H9 (cell line): ENCODE data around the gene KRTAP26-1. TPM values are rescaled to one million over a fixed set of nuclear protein-coding genes. Genes with fewer than 3 reads are reported as not detected.

Source experiments
- DNase-seq: peaks from one replicate; pipeline ENCODE4 v3.0.0-alpha.2; 2017
- H2AFZ ChIP-seq: one replicate; pipeline ENCODE4 v1.6.1; 2013; ENCODE audit warnings: mild to moderate bottlenecking, low read length, control low read depth, moderate library complexity
- H2AK5ac ChIP-seq: 2 replicates; pipeline ENCODE4 v1.6.1; 2013; ENCODE audit warnings: low read length, control low read depth, mixed read lengths; ENCODE audit not compliant: insufficient read length
- H2BK120ac ChIP-seq: one replicate; pipeline ENCODE4 v1.6.1; 2013; ENCODE audit warnings: low read depth, mild to moderate bottlenecking, low read length, control low read depth, inconsistent platforms; ENCODE audit not compliant: poor library complexity, severe bottlenecking
- H2BK12ac ChIP-seq: 2 replicates; pipeline ENCODE4 v1.6.1; 2013; ENCODE audit warnings: low read length, control low read depth, mixed read lengths, low read depth; ENCODE audit not compliant: insufficient read length
- H2BK15ac ChIP-seq: 2 replicates; pipeline ENCODE4 v1.6.1; 2013; ENCODE audit warnings: low read depth, low read length, control low read depth
- H2BK20ac ChIP-seq: one replicate; pipeline ENCODE4 v1.6.1; 2013; ENCODE audit warnings: low read depth, mild to moderate bottlenecking, low read length, control low read depth, inconsistent platforms; ENCODE audit not compliant: poor library complexity, severe bottlenecking
- H2BK5ac ChIP-seq: 2 replicates; pipeline ENCODE4 v1.6.1; 2013; ENCODE audit warnings: low read length, control low read depth, mixed read lengths; ENCODE audit not compliant: insufficient read length
- H3K14ac ChIP-seq: 2 replicates; pipeline ENCODE4 v1.6.1; 2013; ENCODE audit warnings: low read length, control low read depth; ENCODE audit not compliant: insufficient read depth
- H3K18ac ChIP-seq: 2 replicates; pipeline ENCODE4 v1.6.1; 2013; ENCODE audit warnings: low read depth, mild to moderate bottlenecking, mixed read lengths, low read length, control low read depth; ENCODE audit not compliant: insufficient read length
- H3K23ac ChIP-seq: 2 replicates; pipeline ENCODE4 v1.6.1; 2013; ENCODE audit warnings: low read length, control low read depth, mixed read lengths, low read depth; ENCODE audit not compliant: insufficient read length
- H3K23me2 ChIP-seq: 2 replicates; pipeline ENCODE4 v1.6.1; 2013; ENCODE audit warnings: low read depth, mild to moderate bottlenecking, mixed read lengths, low read length, control low read depth; ENCODE audit not compliant: insufficient read length, poor library complexity, severe bottlenecking
- H3K27ac ChIP-seq: 2 replicates; pipeline ENCODE4 v1.5.1; 2013; ENCODE audit warnings: low read length, control low read depth, mixed read lengths, low read depth; ENCODE audit not compliant: insufficient read length
- H3K27me3 ChIP-seq: 2 replicates; pipeline ENCODE4 v1.6.1; 2013; ENCODE audit warnings: low read length, control low read depth, inconsistent platforms; ENCODE audit not compliant: insufficient read depth
- H3K4ac ChIP-seq: 2 replicates; pipeline ENCODE4 v1.6.1; 2013; ENCODE audit warnings: low read depth, mild to moderate bottlenecking, control low read depth, inconsistent platforms, low read length, moderate library complexity
- H3K4me1 ChIP-seq: 2 replicates; pipeline ENCODE4 v1.6.1; 2013; ENCODE audit warnings: low read length, control low read depth, inconsistent platforms; ENCODE audit not compliant: insufficient read depth
- H3K4me2 ChIP-seq: 2 replicates; pipeline ENCODE4 v1.6.1; 2013; ENCODE audit warnings: low read length, control low read depth, mixed read lengths; ENCODE audit not compliant: insufficient read length, insufficient read depth
- H3K56ac ChIP-seq: 2 replicates; pipeline ENCODE4 v1.6.1; 2013; ENCODE audit warnings: low read depth, mild to moderate bottlenecking, mixed read lengths, low read length, control low read depth; ENCODE audit not compliant: insufficient read length
- H3K79me1 ChIP-seq: 2 replicates; pipeline ENCODE4 v1.6.1; 2013; ENCODE audit warnings: low read depth, mild to moderate bottlenecking, moderate library complexity, low read length, control low read depth, inconsistent platforms; ENCODE audit not compliant: insufficient read depth, poor library complexity, severe bottlenecking
- H3K79me2 ChIP-seq: 2 replicates; pipeline ENCODE4 v1.6.1; 2013; ENCODE audit warnings: low read length, control low read depth, inconsistent platforms; ENCODE audit not compliant: insufficient read depth
- H3K9ac ChIP-seq: 2 replicates; pipeline ENCODE4 v1.6.1; 2013; ENCODE audit warnings: low read length, control low read depth, mixed read lengths; ENCODE audit not compliant: insufficient read length; ENCODE audit errors: extremely low read depth
- H3K9me3 ChIP-seq: one replicate; pipeline ENCODE4 v1.6.1; 2013; ENCODE audit warnings: low read depth, low read length, inconsistent platforms; ENCODE audit not compliant: control insufficient read depth
- H3T11ph ChIP-seq: one replicate; pipeline ENCODE4 v1.6.1; 2013; ENCODE audit warnings: mild to moderate bottlenecking, low read length, control low read depth, inconsistent platforms
- H4K20me1 ChIP-seq: one replicate; pipeline ENCODE4 v1.6.1; 2013; ENCODE audit not compliant: control insufficient read depth, insufficient read length, insufficient read depth
- H4K5ac ChIP-seq: 2 replicates; pipeline ENCODE4 v1.6.1; 2013; ENCODE audit warnings: low read depth, mild to moderate bottlenecking, mixed read lengths, low read length, control low read depth; ENCODE audit not compliant: insufficient read length
- H4K8ac ChIP-seq: replicated peaks from 2 replicates; pipeline ENCODE4 v1.6.1; 2013; ENCODE audit warnings: low read length, control low read depth, mixed read lengths, low read depth; ENCODE audit not compliant: insufficient read length
- H4K91ac ChIP-seq: 2 replicates; pipeline ENCODE4 v1.6.1; 2013; ENCODE audit warnings: low read depth, mild to moderate bottlenecking, moderate library complexity, mixed read lengths, low read length, control low read depth; ENCODE audit not compliant: insufficient read length
- H3K27ac Mint-ChIP-seq, 3 experiments: 2 replicates in 2 of 3; 3 replicates in 1 of 3; pipeline ENCODE4 v1.8.0; 2020 to 2021; ENCODE audit warnings: mixed read lengths in 3 of 3, mild to moderate bottlenecking in 1 of 3, moderate library complexity in 1 of 3
- H3K27me3 Mint-ChIP-seq: 2 replicates; pipeline ENCODE4 v1.8.0; 2021; ENCODE audit warnings: low read depth, mild to moderate bottlenecking, moderate library complexity, mixed read lengths
- H3K36me3 Mint-ChIP-seq, 3 experiments: 2 replicates in 2 of 3; 3 replicates in 1 of 3; pipeline ENCODE4 v1.8.0; 2020 to 2021; ENCODE audit warnings: low read depth in 3 of 3, mixed read lengths in 3 of 3; ENCODE audit not compliant: insufficient read depth in 1 of 3
- H3K4me1 Mint-ChIP-seq, 2 experiments: 2 replicates each; pipeline ENCODE4 v1.8.0; 2020; ENCODE audit warnings: mixed read lengths in 2 of 2
- H3K4me3 Mint-ChIP-seq, 2 experiments: 2 replicates in 1 of 2; 3 replicates in 1 of 2; pipeline ENCODE4 v1.8.0; 2020 to 2021; ENCODE audit warnings: mild to moderate bottlenecking in 2 of 2, mixed read lengths in 2 of 2, moderate library complexity in 1 of 2
- H3K9me3 Mint-ChIP-seq, 2 experiments: 2 replicates in 1 of 2; 3 replicates in 1 of 2; pipeline ENCODE4 v1.8.0; 2020; ENCODE audit warnings: mild to moderate bottlenecking in 2 of 2, mixed read lengths in 2 of 2, moderate library complexity in 1 of 2
- WGBS: extraction: QIAGEN DNeasy Blood & Tissue Kit; methylation state at CpG from one replicate; pipeline ENCODE4 v1.1.7; 2013; ENCODE audit warnings: missing lambda C conversion rate, low lambda C conversion rate, mixed read lengths; ENCODE audit not compliant: insufficient read length; ENCODE audit errors: extremely low coverage; 5-methylcytosine and 5-hydroxymethylcytosine counted together
- total RNA-seq: library from RNA; stranded (reverse); gene quantifications from 2 replicates; pipeline ENCODE4 v1.2.1, GENCODE V29; 2021
- TF ChIP-seq, protein P1 (sequence below): fragments of 200-600 bp; sonication (generic); conservative IDR thresholded peaks from 3 replicates; pipeline ENCODE4 v1.8.0; 2021; ENCODE audit warnings: antibody characterized with exemption, mild to moderate bottlenecking

Gene KRTAP26-1
- total RNA-seq, 1 experiment from 2014 or later: not detected

DNA sequence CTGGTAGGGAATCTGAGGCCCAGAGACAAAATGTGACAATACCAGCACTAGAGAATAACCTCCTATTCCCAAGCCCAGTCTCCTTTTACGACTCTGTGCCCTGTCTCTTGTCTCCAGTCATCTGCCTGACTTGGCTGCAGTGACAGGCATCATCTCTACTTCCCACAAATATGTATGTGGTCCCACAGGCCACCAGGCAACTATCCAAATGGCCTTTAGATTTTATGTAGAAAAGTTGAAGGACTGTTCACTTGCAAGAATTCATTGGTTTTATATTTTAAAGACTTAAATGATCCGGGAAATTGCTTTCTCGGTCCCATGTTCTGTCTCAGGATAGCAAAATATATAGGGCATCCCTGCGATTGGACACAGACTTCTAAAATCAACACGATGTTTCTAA is 49.0 kb downstream of the KRTAP26-1 start:
- 0 out of 5 replicates have a peak, but pooled peaks cover 0 to 3% of the 10 kb centered on the region in 2 experiments for H3K9me3 Mint-ChIP-seq
- Histone ChIP-seq H3K4ac (no peak overlapping the region), H3T11ph (no peak overlapping the region), H3K4me2 (no peak overlapping the region), H2BK15ac (no peak overlapping the region), H3K9ac (no peak overlapping the region), H3K23ac (no peak overlapping the region), H3K14ac (no peak overlapping the region), H3K27me3 (no peaks in the 10 kb centered on the region), H4K5ac (no peak overlapping the region), H3K27ac (no peak overlapping the region), H2BK120ac (no peak overlapping the region), H4K20me1 (no peaks in the 10 kb centered on the region), H2AFZ (no peak overlapping the region), H2AK5ac (no peak overlapping the region), H3K56ac (no peak overlapping the region), H3K79me2 (no peaks in the 10 kb centered on the region), H3K79me1 (no peaks in the 10 kb centered on the region), H3K9me3 (no peaks in the 10 kb centered on the region), H3K18ac (no peak overlapping the region), H2BK5ac (no peak overlapping the region), H4K8ac (no peak overlapping the region), H3K23me2 (no peaks in the 10 kb centered on the region), H3K4me1 (no peaks in the 10 kb centered on the region), H2BK12ac (no peak overlapping the region), H2BK20ac (no peak overlapping the region), H4K91ac (no peak overlapping the region)
- TF ChIP-seq, protein P1, sequence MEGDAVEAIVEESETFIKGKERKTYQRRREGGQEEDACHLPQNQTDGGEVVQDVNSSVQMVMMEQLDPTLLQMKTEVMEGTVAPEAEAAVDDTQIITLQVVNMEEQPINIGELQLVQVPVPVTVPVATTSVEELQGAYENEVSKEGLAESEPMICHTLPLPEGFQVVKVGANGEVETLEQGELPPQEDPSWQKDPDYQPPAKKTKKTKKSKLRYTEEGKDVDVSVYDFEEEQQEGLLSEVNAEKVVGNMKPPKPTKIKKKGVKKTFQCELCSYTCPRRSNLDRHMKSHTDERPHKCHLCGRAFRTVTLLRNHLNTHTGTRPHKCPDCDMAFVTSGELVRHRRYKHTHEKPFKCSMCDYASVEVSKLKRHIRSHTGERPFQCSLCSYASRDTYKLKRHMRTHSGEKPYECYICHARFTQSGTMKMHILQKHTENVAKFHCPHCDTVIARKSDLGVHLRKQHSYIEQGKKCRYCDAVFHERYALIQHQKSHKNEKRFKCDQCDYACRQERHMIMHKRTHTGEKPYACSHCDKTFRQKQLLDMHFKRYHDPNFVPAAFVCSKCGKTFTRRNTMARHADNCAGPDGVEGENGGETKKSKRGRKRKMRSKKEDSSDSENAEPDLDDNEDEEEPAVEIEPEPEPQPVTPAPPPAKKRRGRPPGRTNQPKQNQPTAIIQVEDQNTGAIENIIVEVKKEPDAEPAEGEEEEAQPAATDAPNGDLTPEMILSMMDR: no peak
- no peaks in the 10 kb centered on the region for H3K27me3 Mint-ChIP-seq
- peaks cover 0 to 4% of the 10 kb centered on the region in 2 experiments; a peak in 1 of 4 replicates for H3K4me1 Mint-ChIP-seq
- H3K36me3 Mint-ChIP-seq: no peaks in the 10 kb centered on the region
- DNase-seq: no peak
- no peak overlapping the region for H3K4me3 Mint-ChIP-seq
- no peak overlapping the region for H3K27ac Mint-ChIP-seq
- WGBS: no CpG with 5 or more reads among the region's 5 CpGs
